IMR-90 (cell line): ENCODE measurements around the gene HTR5A.

Experiments
- BHLHE40 ChIP-seq: fragments of 150-350 bp; IDR thresholded peaks from 2 replicates; pipeline ENCODE4 v1.6.1; 2016; ENCODE audit warnings: mild to moderate bottlenecking, low read depth, low read length
- CEBPB ChIP-seq: IDR thresholded peaks from 2 replicates; pipeline ENCODE4 v1.6.1; 2012; ENCODE audit warnings: low read depth, low read length, improper control_type of control experiment
- CTCF ChIP-seq: conservative IDR thresholded peaks from 2 replicates; pipeline ENCODE4 v1.5.1; 2012; ENCODE audit warnings: mild to moderate bottlenecking, low read depth, low read length, improper control_type of control experiment
- ELK1 ChIP-seq: fragments of 150-350 bp; IDR thresholded peaks from 2 replicates; pipeline ENCODE4 v1.6.1; 2016; ENCODE audit warnings: low read depth, mild to moderate bottlenecking, low read length, moderate library complexity, borderline replicate concordance
- MAFK ChIP-seq: IDR thresholded peaks from 2 replicates; pipeline ENCODE4 v1.6.1; 2012; ENCODE audit warnings: low read depth, low read length, improper control_type of control experiment
- MXI1 ChIP-seq: IDR thresholded peaks from 2 replicates; pipeline ENCODE4 v1.6.1; 2012; ENCODE audit warnings: low read depth, mild to moderate bottlenecking, low read length, moderate library complexity, borderline replicate concordance
- NFE2L2 ChIP-seq: fragments of 150-350 bp; IDR thresholded peaks from 2 replicates; pipeline ENCODE4 v1.6.1; 2016; ENCODE audit warnings: low read depth, mild to moderate bottlenecking, low read length
- POLR2A ChIP-seq: IDR thresholded peaks from 2 replicates; pipeline ENCODE4 v1.6.1; 2012; ENCODE audit warnings: mild to moderate bottlenecking, low read depth, low read length
- RAD21 ChIP-seq: IDR thresholded peaks from 2 replicates; pipeline ENCODE4 v1.6.1; 2012; ENCODE audit warnings: low read length, improper control_type of control experiment
- RCOR1 ChIP-seq: IDR thresholded peaks from 2 replicates; pipeline ENCODE4 v1.6.1; 2012; ENCODE audit warnings: mild to moderate bottlenecking, low read length, improper control_type of control experiment; ENCODE audit not compliant: insufficient replicate concordance
- RFX5 ChIP-seq: IDR thresholded peaks from 2 replicates; pipeline ENCODE4 v1.8.0; 2012; ENCODE audit warnings: low read depth, mild to moderate bottlenecking, low read length, moderate library complexity
- TF ChIP-seq, protein P1 (sequence below): fragments of 150-350 bp; IDR thresholded peaks from 2 replicates; pipeline ENCODE4 v1.6.1; 2017; ENCODE audit warnings: mild to moderate bottlenecking, antibody characterized with exemption, low read length, low read depth

DNA sequence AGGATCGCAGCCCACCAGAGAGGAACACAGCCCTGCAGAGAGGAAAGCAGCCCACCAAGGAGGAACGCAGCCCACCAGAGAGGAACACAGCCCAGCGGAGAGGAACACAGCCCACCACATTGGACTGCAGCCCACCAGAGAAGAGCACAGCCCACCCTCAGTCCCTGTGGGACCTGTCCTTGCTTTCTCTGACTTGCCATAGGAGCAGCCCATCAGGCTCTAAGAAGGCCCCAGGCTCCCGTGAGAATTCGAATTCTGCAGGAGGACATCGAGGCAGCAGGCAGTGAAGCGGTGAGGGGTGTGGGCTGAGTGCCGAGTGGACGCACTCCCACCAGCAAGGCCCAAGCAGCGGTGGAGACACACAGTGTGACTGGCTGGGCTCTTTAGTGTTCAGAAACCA lies 59.1 kb downstream of the HTR5A start:
- TF ChIP-seq CTCF (no peak), POLR2A (no peak), MAFK (no peak), CEBPB (no peak), ELK1 (no peak), BHLHE40 (no peak), NFE2L2 (no peak), RCOR1 (no peak), RAD21 (no peak), RFX5 (no peak), MXI1 (no peak)
- TF ChIP-seq, protein P1, sequence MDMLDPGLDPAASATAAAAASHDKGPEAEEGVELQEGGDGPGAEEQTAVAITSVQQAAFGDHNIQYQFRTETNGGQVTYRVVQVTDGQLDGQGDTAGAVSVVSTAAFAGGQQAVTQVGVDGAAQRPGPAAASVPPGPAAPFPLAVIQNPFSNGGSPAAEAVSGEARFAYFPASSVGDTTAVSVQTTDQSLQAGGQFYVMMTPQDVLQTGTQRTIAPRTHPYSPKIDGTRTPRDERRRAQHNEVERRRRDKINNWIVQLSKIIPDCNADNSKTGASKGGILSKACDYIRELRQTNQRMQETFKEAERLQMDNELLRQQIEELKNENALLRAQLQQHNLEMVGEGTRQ: no peak
